C4-2B (cell line): ENCODE results near the gene CFAP97D2.
"Not testable (repeated sequence)": the region's sequence is repeated elsewhere in the genome, so short reads cannot be mapped to it uniquely, and the experiment has no call there.

Experiments used
- H3K27ac ChIP-seq: fragments of 450-650 bp; 2 replicates; pipeline ENCODE4 v1.5.1; 2017
- CTCF ChIP-seq: fragments of 450-650 bp; conservative IDR thresholded peaks from 2 replicates; pipeline ENCODE4 v1.5.1; 2017; ENCODE audit warnings: mild to moderate bottlenecking
- ZFX ChIP-seq: fragments of 450-650 bp; IDR thresholded peaks from 2 replicates; pipeline ENCODE4 v1.6.1; 2017

Gene CFAP97D2

GRCh38 chr13:114260814-114261213 lies 81.8 kb downstream of the CFAP97D2 start:
- TF ChIP-seq ZFX (no peak), CTCF (no peak)
- no peak overlapping the region for H3K27ac ChIP-seq

GRCh38 chr13:114261328-114261965 lies 82.4 kb downstream of the CFAP97D2 start:
- H3K27ac ChIP-seq = no peak overlapping the region

GRCh38 chr13:114263578-114263977 lies 84.5 kb downstream of the CFAP97D2 start:
- TF ChIP-seq ZFX = no peak
- TF ChIP-seq CTCF = no peak
- no peak overlapping the region for H3K27ac ChIP-seq

More at GRCh38 chr13:114261328-114261965, 82.4 kb downstream of the CFAP97D2 start:
- TF ChIP-seq CTCF (no peak), ZFX (no peak)

- H3K27ac ChIP-seq = not testable (repeated sequence)
Measured at GRCh38 chr13:114264313-114264712, 85.3 kb downstream of the CFAP97D2 start.

GRCh38 chr13:114264886-114265611 lies 86.0 kb downstream of the CFAP97D2 start:
- H3K27ac ChIP-seq = no peak overlapping the region
- TF ChIP-seq ZFX = no peak
- TF ChIP-seq CTCF = no peak

GRCh38 chr13:114266241-114266640 lies 87.2 kb downstream of the CFAP97D2 start:
- TF ChIP-seq CTCF (no peak), ZFX (no peak)
- no peak overlapping the region for H3K27ac ChIP-seq

- H3K27ac ChIP-seq = no peak overlapping the region
- no peak for TF ChIP-seq CTCF
- no peak for TF ChIP-seq ZFX
Measured at GRCh38 chr13:114268344-114269280, 89.6 kb downstream of the CFAP97D2 start.
